Neuronal stem cell (in vitro differentiated cells): Measurements from ENCODE around the gene UBE2F.

Experiments used
- DNase-seq: peaks from one replicate; pipeline ENCODE4 v3.0.0-alpha.2; 2013; ENCODE audit warnings: low spot score
- H2AFZ ChIP-seq: one replicate; pipeline ENCODE4 v1.6.1; 2013; ENCODE audit warnings: mild to moderate bottlenecking, low read length, inconsistent platforms
- H2AK5ac ChIP-seq: 2 replicates; pipeline ENCODE4 v1.6.1; 2013; ENCODE audit warnings: low read depth, mild to moderate bottlenecking, inconsistent platforms, low read length, moderate library complexity, mixed read lengths
- H2BK120ac ChIP-seq: 2 replicates; pipeline ENCODE4 v1.6.1; 2013; ENCODE audit warnings: low read depth, mild to moderate bottlenecking, inconsistent platforms, low read length, moderate library complexity, mixed read lengths
- H2BK12ac ChIP-seq: one replicate; pipeline ENCODE4 v1.6.1; 2013; ENCODE audit warnings: low read length, inconsistent platforms
- H2BK15ac ChIP-seq: 2 replicates; pipeline ENCODE4 v1.6.1; 2013; ENCODE audit warnings: mild to moderate bottlenecking, low read length, inconsistent platforms, mixed read lengths
- H2BK5ac ChIP-seq: one replicate; pipeline ENCODE4 v1.6.1; 2013; ENCODE audit warnings: inconsistent platforms, mild to moderate bottlenecking, low read length, moderate library complexity
- H3K14ac ChIP-seq: one replicate; pipeline ENCODE4 v1.6.1; 2013; ENCODE audit warnings: low read length, inconsistent platforms
- H3K18ac ChIP-seq: 2 replicates; pipeline ENCODE4 v1.6.1; 2013; ENCODE audit warnings: low read length, inconsistent platforms
- H3K23ac ChIP-seq: 2 replicates; pipeline ENCODE4 v1.6.1; 2013; ENCODE audit warnings: low read depth, mild to moderate bottlenecking, mixed read lengths, low read length, inconsistent platforms; ENCODE audit not compliant: poor library complexity
- H3K27ac ChIP-seq: replicated peaks from 3 replicates; pipeline ENCODE4 v1.5.1; 2013; ENCODE audit warnings: low read length, inconsistent platforms
- H3K27me3 ChIP-seq, 3 experiments: 2 replicates each; pipeline ENCODE4 v1.6.1; 2013; ENCODE audit warnings: low read length in 3 of 3, mild to moderate bottlenecking in 2 of 3, inconsistent platforms in 1 of 3, low read depth in 1 of 3, mixed read lengths in 1 of 3, moderate library complexity in 1 of 3; ENCODE audit not compliant: control insufficient read depth in 3 of 3, insufficient read depth in 3 of 3
- H3K36me3 ChIP-seq, 2 donors: replicated peaks in 1 of 2; 2 replicates each; pipeline ENCODE4 v1.6.1; 2013; ENCODE audit warnings: low read length in 2 of 2; ENCODE audit not compliant: control insufficient read depth in 2 of 2, insufficient read depth in 2 of 2
- H3K4ac ChIP-seq: 2 replicates; pipeline ENCODE4 v1.6.1; 2013; ENCODE audit warnings: inconsistent platforms, mild to moderate bottlenecking, low read length, moderate library complexity
- H3K4me1 ChIP-seq, 2 donors: 1 replicate in 1 of 2; 2 replicates in 1 of 2; pipeline ENCODE4 v1.6.1; 2013; ENCODE audit warnings: low read length in 2 of 2, low read depth in 1 of 2; ENCODE audit not compliant: control insufficient read depth in 2 of 2, insufficient read depth in 1 of 2
- H3K4me2 ChIP-seq: one replicate; pipeline ENCODE4 v1.6.1; 2013; ENCODE audit warnings: mild to moderate bottlenecking, low read length, inconsistent platforms; ENCODE audit not compliant: insufficient read depth, poor library complexity, severe bottlenecking
- H3K4me3 ChIP-seq, 2 donors: 2 replicates each; pipeline ENCODE4 v1.5.1; 2013; ENCODE audit warnings: low read length in 2 of 2, mild to moderate bottlenecking in 2 of 2, inconsistent platforms in 1 of 2, moderate library complexity in 1 of 2
- H3K79me1 ChIP-seq: one replicate; pipeline ENCODE4 v1.6.1; 2013; ENCODE audit warnings: low read depth, mild to moderate bottlenecking, inconsistent platforms, low read length, moderate library complexity
- H3K9ac ChIP-seq: one replicate; pipeline ENCODE4 v1.6.1; 2013; ENCODE audit warnings: mild to moderate bottlenecking, low read depth, low read length, inconsistent platforms; ENCODE audit not compliant: poor library complexity
- H3K9me3 ChIP-seq, 2 donors: replicated peaks in 1 of 2; 2 replicates each; pipeline versions ENCODE3 to v1.6.1; 2013; ENCODE audit warnings: low read length in 2 of 2, mild to moderate bottlenecking in 2 of 2, inconsistent platforms in 1 of 2, low read depth in 1 of 2, mixed read lengths in 1 of 2, moderate library complexity in 1 of 2; ENCODE audit not compliant: control insufficient read depth in 2 of 2, insufficient read depth in 1 of 2
- H4K8ac ChIP-seq: one replicate; pipeline ENCODE4 v1.6.1; 2013; ENCODE audit warnings: low read depth, mild to moderate bottlenecking, inconsistent platforms, low read length, moderate library complexity
- H4K91ac ChIP-seq: one replicate; pipeline ENCODE4 v1.6.1; 2013; ENCODE audit warnings: low read length, low read depth, mild to moderate bottlenecking, inconsistent platforms; ENCODE audit not compliant: poor library complexity
- WGBS, 2 donors: extraction: QIAGEN DNeasy Blood & Tissue Kit; methylation state at CpG; one replicate each; pipeline ENCODE4 v1.1.7; 2013; ENCODE audit warnings: missing lambda C conversion rate in 2 of 2, mixed read lengths in 1 of 2; ENCODE audit not compliant: insufficient read length in 2 of 2, insufficient replicate concordance in 1 of 2; ENCODE audit errors: extremely low coverage in 2 of 2; 5-methylcytosine and 5-hydroxymethylcytosine counted together

UBE2F gene

DNA sequence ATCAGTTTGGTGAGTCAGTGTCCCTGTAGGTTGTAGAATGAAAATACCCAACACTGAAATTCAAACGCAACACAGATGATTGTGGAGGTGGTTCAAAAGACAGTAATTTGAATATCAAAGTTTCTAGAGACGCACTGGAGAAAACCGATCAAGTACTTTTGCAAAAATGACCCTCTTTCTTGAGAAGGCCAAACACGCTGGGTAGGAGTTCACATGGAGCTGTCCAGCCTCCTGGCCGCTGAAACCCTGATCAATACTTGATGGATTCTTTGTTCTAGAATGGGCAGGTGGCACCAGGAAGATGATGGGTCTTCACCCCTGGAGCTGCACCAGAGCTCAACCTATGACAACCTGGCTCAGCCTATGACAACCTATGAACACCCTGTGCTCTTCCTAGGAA, 39.7 kb upstream of the UBE2F start:
- H4K8ac ChIP-seq, result no peak overlapping the region
- no peaks in the 10 kb centered on the region for H3K36me3 ChIP-seq
- H3K14ac ChIP-seq, result no peak overlapping the region
- H3K9ac ChIP-seq, result no peak overlapping the region
- no peak overlapping the region for H3K27ac ChIP-seq
- H3K4me3 ChIP-seq, result no peak overlapping the region
- no peak for DNase-seq
- no peak overlapping the region for H2BK15ac ChIP-seq
- no peak overlapping the region for H4K91ac ChIP-seq
- H2AFZ ChIP-seq, result no peak overlapping the region
- H2BK120ac ChIP-seq, result no peak overlapping the region
- no peaks in the 10 kb centered on the region for H3K9me3 ChIP-seq
- no peak overlapping the region for H2AK5ac ChIP-seq
- H3K27me3 ChIP-seq, result peaks cover 0 to 6% (median 3%) of the 10 kb centered on the region in 3 experiments
- H3K79me1 ChIP-seq, result no peaks in the 10 kb centered on the region
- no peak overlapping the region for H2BK12ac ChIP-seq
- H3K4me2 ChIP-seq, result no peak overlapping the region
- no peak overlapping the region for H3K23ac ChIP-seq
- no peak overlapping the region for H3K4ac ChIP-seq
- no peaks in the 10 kb centered on the region for H3K4me1 ChIP-seq
- WGBS, 2 donors, result no CpG with 5 or more reads among the region's 5 CpGs
- no peak overlapping the region for H2BK5ac ChIP-seq
- H3K18ac ChIP-seq, result no peak overlapping the region

DNA sequence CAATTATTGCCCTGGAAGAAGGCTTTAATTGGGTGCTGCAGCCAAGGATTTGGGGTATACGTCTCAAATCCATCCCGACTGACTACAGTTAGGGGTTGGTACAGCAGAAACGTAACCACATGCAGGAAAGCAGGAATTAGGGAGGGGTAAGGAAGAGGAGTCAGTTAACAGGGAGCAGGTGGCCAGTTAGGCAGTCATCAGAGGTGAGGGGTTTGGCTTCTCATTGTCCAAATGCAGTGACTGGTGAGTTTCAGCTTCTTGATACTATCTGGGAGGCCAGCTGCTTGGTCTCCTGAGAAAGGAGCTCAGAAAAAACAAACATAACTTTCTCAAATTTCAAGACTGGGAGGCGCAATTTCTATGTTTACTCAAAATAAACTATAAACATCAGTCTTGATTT, 38.8 kb upstream of the UBE2F start:
- Histone ChIP-seq H2BK120ac (no peak overlapping the region), H4K91ac (no peak overlapping the region), H2BK12ac (no peak overlapping the region), H2AK5ac (no peak overlapping the region), H3K23ac (no peak overlapping the region), H3K9ac (no peak overlapping the region), H2AFZ (no peak overlapping the region), H3K27ac (no peak overlapping the region), H3K27me3 (peaks cover 0 to 2% (median 2%) of the 10 kb centered on the region in 3 experiments), H3K9me3 (no peaks in the 10 kb centered on the region), H3K4me1 (no peaks in the 10 kb centered on the region), H3K4ac (no peak overlapping the region), H3K4me3 (no peak overlapping the region), H3K14ac (no peak overlapping the region), H3K4me2 (no peak overlapping the region), H2BK5ac (no peak overlapping the region), H3K79me1 (no peaks in the 10 kb centered on the region), H4K8ac (no peak overlapping the region), H3K36me3 (no peaks in the 10 kb centered on the region), H3K18ac (no peak overlapping the region), H2BK15ac (no peak overlapping the region)
- DNase-seq, result no peak
- no CpG with 5 or more reads among the region's 4 CpGs for WGBS, 2 donors

DNA sequence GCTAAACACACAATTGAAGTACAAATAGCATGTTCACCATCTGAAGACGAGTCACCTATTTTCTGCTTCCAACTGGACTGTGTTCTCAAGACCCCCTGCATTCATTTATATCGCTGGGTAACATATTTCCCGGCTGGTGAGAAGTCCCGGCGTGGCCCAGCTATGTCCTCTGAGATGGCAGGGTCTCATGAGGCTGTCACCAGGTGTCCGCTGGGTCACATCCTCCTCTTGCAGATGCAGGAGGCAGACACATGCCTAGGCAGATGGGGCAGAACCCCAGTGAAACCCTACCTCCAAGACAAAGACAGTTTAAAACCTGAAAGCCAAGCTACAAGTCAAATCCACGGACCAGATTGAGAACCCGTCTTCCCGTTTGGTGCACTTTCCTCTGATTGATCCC, 36.8 kb upstream of the UBE2F start:
- no peak overlapping the region for H3K23ac ChIP-seq
- WGBS, 2 donors, result no CpG with 5 or more reads among the region's 9 CpGs
- H4K8ac ChIP-seq, result no peak overlapping the region
- no peak overlapping the region for H4K91ac ChIP-seq
- H3K79me1 ChIP-seq, result no peaks in the 10 kb centered on the region
- no peak overlapping the region for H2BK120ac ChIP-seq
- no peak overlapping the region for H2AFZ ChIP-seq
- H2AK5ac ChIP-seq, result no peak overlapping the region
- H3K14ac ChIP-seq, result no peak overlapping the region
- H3K27ac ChIP-seq, result no peak overlapping the region
- no peak overlapping the region for H3K4me2 ChIP-seq
- H3K27me3 ChIP-seq, result peaks cover 0 to 4% (median 0%) of the 10 kb centered on the region in 3 experiments
- H3K4ac ChIP-seq, result no peak overlapping the region
- no peak overlapping the region for H2BK15ac ChIP-seq
- no peaks in the 10 kb centered on the region for H3K4me1 ChIP-seq
- no peak for DNase-seq
- no peaks in the 10 kb centered on the region for H3K36me3 ChIP-seq
- H3K9ac ChIP-seq, result no peak overlapping the region
- no peak overlapping the region for H2BK12ac ChIP-seq
- no peak overlapping the region for H3K4me3 ChIP-seq
- H2BK5ac ChIP-seq, result no peak overlapping the region
- no peaks in the 10 kb centered on the region for H3K9me3 ChIP-seq
- H3K18ac ChIP-seq, result no peak overlapping the region

DNA sequence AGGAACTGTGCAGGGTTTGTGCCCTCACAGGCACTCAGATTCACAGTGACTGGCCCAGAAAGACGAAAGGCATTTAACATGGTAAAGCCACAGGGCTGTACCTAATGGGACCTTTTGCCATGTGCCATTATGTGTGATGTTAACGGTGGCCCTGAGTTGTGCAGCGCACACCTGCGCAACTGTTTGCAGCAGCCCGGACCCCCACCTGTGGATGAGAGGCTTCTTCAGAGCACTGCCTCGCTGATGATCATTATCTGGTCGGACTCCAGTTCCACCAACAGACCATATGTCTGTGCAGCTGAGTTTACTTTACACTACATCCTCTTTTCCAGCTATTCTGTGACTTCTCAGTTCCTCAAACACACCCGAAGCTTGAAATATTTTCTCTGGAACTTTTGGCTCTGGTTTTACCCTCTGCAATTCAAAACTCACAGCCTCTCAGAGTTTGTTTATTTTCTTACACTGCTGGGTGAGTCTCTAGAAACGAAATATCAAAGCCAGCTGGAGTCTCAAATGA, 35.6 kb upstream of the UBE2F start:
- Histone ChIP-seq H3K4me3 (no peak overlapping the region), H3K79me1 (no peaks in the 10 kb centered on the region), H3K4me2 (no peak overlapping the region), H2BK5ac (no peak overlapping the region), H3K36me3 (no peaks in the 10 kb centered on the region), H2BK15ac (no peak overlapping the region), H3K18ac (no peak overlapping the region), H3K9me3 (no peaks in the 10 kb centered on the region), H3K23ac (no peak overlapping the region), H4K91ac (no peak overlapping the region), H3K27me3 (peaks cover 0 to 4% (median 0%) of the 10 kb centered on the region in 3 experiments), H3K4me1 (no peaks in the 10 kb centered on the region), H3K27ac (no peak overlapping the region), H2AFZ (no peak overlapping the region), H3K4ac (no peak overlapping the region), H4K8ac (no peak overlapping the region), H2AK5ac (no peak overlapping the region), H3K14ac (no peak overlapping the region), H2BK120ac (no peak overlapping the region), H2BK12ac (no peak overlapping the region), H3K9ac (no peak overlapping the region)
- WGBS, 2 donors, result no CpG with 5 or more reads among the region's 9 CpGs
- DNase-seq, result no peak
